DOHH2 (cell line): ENCODE data around the gene PAGE2B.

ENCODE experiments used
- H3F3A ChIP-seq: fragments of 200-600 bp; sonication (generic), shearing (Covaris generic); 2 replicates; pipeline ENCODE4 v1.6.0; 2016; ENCODE audit warnings: antibody characterized with exemption, mild to moderate bottlenecking; ENCODE audit not compliant: control insufficient read depth, insufficient read depth
- H3K27ac ChIP-seq: fragments of 200-600 bp; sonication (generic); 2 replicates; pipeline ENCODE4 v1.5.1; 2014; ENCODE audit warnings: low read depth, mild to moderate bottlenecking, low read length, moderate library complexity
- H3K27me3 ChIP-seq: fragments of 200-600 bp; sonication (generic); 2 replicates; pipeline ENCODE4 v1.6.1; 2014; ENCODE audit warnings: mild to moderate bottlenecking, low read length, mixed read lengths; ENCODE audit not compliant: control insufficient read depth
- H3K36me3 ChIP-seq: fragments of 200-600 bp; sonication (generic); 2 replicates; pipeline ENCODE4 v1.6.1; 2014; ENCODE audit warnings: mild to moderate bottlenecking, low read length, moderate library complexity, mixed read lengths; ENCODE audit not compliant: control insufficient read depth
- H3K4me1 ChIP-seq: fragments of 200-600 bp; sonication (generic); 2 replicates; pipeline ENCODE4 v1.6.1; 2014; ENCODE audit warnings: mild to moderate bottlenecking, low read length, mixed read lengths; ENCODE audit not compliant: control insufficient read depth
- H3K4me2 ChIP-seq: fragments of 200-600 bp; sonication (generic); 2 replicates; pipeline ENCODE4 v1.6.0; 2014; ENCODE audit warnings: mild to moderate bottlenecking, low read length, moderate library complexity
- H3K4me3 ChIP-seq: fragments of 200-600 bp; sonication (generic); 2 replicates; pipeline ENCODE4 v1.5.1; 2014; ENCODE audit warnings: mild to moderate bottlenecking, low read length, mixed read lengths
- H3K79me2 ChIP-seq: fragments of 200-600 bp; sonication (generic); 2 replicates; pipeline ENCODE4 v1.6.1; 2014; ENCODE audit warnings: mild to moderate bottlenecking, low read length, mixed read lengths; ENCODE audit not compliant: control insufficient read depth
- H3K9me2 ChIP-seq: fragments of 200-600 bp; sonication (generic); replicated peaks from 2 replicates; pipeline ENCODE4 v1.6.1; 2014; ENCODE audit warnings: mild to moderate bottlenecking, low read length, mixed read lengths; ENCODE audit not compliant: control insufficient read depth
- H3K9me3 ChIP-seq: fragments of 200-600 bp; sonication (generic); 2 replicates; pipeline ENCODE4 v1.6.1; 2014; ENCODE audit warnings: antibody characterized with exemption, low read length, mixed read lengths; ENCODE audit not compliant: control insufficient read depth, insufficient read depth
- H4K20me1 ChIP-seq: fragments of 200-600 bp; sonication (generic); 2 replicates; pipeline ENCODE4 v1.6.0; 2014; ENCODE audit warnings: low read depth, mild to moderate bottlenecking, antibody characterized with exemption, low read length, moderate library complexity; ENCODE audit not compliant: control insufficient read depth, insufficient read depth
- EZH2phosphoT487 ChIP-seq: fragments of 200-600 bp; sonication (generic); IDR thresholded peaks from 2 replicates; pipeline ENCODE4 v1.6.1; 2017; ENCODE audit warnings: borderline replicate concordance, mild to moderate bottlenecking, antibody characterized with exemption, low read length, moderate library complexity, mixed read lengths
- TF ChIP-seq, protein P1 (sequence below): fragments of 200-600 bp; sonication (generic); IDR thresholded peaks from one replicate; pipeline ENCODE4 v1.5.1; 2014; ENCODE audit warnings: antibody characterized with exemption, mild to moderate bottlenecking, low read depth, low read length; ENCODE audit not compliant: poor library complexity, severe bottlenecking

Gene PAGE2B

GRCh38 chrX:55102754-55103153, 27.9 kb downstream of the PAGE2B start:
- no peaks in the 10 kb centered on the region for H3K27me3 ChIP-seq
- H3F3A ChIP-seq = no peaks in the 10 kb centered on the region
- no peaks in the 10 kb centered on the region for H3K9me2 ChIP-seq
- no peak overlapping the region for H3K4me2 ChIP-seq
- no peaks in the 10 kb centered on the region for H3K36me3 ChIP-seq
- H3K9me3 ChIP-seq = no peaks in the 10 kb centered on the region
- no peak overlapping the region for H3K27ac ChIP-seq
- TF ChIP-seq, protein P1, sequence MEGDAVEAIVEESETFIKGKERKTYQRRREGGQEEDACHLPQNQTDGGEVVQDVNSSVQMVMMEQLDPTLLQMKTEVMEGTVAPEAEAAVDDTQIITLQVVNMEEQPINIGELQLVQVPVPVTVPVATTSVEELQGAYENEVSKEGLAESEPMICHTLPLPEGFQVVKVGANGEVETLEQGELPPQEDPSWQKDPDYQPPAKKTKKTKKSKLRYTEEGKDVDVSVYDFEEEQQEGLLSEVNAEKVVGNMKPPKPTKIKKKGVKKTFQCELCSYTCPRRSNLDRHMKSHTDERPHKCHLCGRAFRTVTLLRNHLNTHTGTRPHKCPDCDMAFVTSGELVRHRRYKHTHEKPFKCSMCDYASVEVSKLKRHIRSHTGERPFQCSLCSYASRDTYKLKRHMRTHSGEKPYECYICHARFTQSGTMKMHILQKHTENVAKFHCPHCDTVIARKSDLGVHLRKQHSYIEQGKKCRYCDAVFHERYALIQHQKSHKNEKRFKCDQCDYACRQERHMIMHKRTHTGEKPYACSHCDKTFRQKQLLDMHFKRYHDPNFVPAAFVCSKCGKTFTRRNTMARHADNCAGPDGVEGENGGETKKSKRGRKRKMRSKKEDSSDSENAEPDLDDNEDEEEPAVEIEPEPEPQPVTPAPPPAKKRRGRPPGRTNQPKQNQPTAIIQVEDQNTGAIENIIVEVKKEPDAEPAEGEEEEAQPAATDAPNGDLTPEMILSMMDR = no peak
- TF ChIP-seq EZH2phosphoT487 = no peak
- H3K4me3 ChIP-seq = no peak overlapping the region
- no peaks in the 10 kb centered on the region for H3K79me2 ChIP-seq
- no peaks in the 10 kb centered on the region for H3K4me1 ChIP-seq
- no peaks in the 10 kb centered on the region for H4K20me1 ChIP-seq

- H4K20me1 ChIP-seq = no peaks in the 10 kb centered on the region
- TF ChIP-seq EZH2phosphoT487 = no peak
- TF ChIP-seq, protein P1 = no peak
- H3K4me2 ChIP-seq = no peak overlapping the region
- H3K4me3 ChIP-seq = no peak overlapping the region
- H3K9me3 ChIP-seq = no peaks in the 10 kb centered on the region
- H3K36me3 ChIP-seq = no peaks in the 10 kb centered on the region
- no peaks in the 10 kb centered on the region for H3K79me2 ChIP-seq
- no peaks in the 10 kb centered on the region for H3K9me2 ChIP-seq
- no peak overlapping the region for H3K27ac ChIP-seq
- no peaks in the 10 kb centered on the region for H3K4me1 ChIP-seq
- H3K27me3 ChIP-seq = no peaks in the 10 kb centered on the region
- H3F3A ChIP-seq = no peaks in the 10 kb centered on the region
Measured at GRCh38 chrX:55107262-55107661, 32.4 kb downstream of the PAGE2B start.

DNA sequence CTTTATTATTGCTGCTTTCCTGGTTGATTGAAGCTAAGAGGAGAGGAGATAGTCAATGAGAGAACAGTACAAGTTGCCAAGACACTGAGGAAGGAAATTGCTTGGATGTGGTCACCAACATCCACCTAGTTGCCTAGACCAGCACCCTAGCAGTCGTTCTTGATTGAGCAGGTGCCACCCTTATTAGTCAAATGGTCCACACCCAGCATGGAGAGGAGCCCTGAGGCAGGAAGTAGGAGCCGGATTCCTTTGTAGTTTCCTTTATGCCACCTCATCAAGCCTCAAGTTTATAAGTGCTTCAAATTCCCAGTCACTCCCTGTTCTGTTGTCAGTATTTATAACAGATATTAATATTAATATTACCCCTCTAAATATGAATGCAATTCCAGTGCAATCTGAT, 33.1 kb downstream of the PAGE2B start:
- H3K4me3 ChIP-seq = no peak overlapping the region
- no peaks in the 10 kb centered on the region for H3K9me3 ChIP-seq
- no peaks in the 10 kb centered on the region for H3K9me2 ChIP-seq

More for the DNA sequence above, 33.1 kb downstream of the PAGE2B start:
- Histone ChIP-seq H3K36me3 (no peaks in the 10 kb centered on the region), H4K20me1 (no peaks in the 10 kb centered on the region), H3K27ac (no peak overlapping the region), H3K4me2 (no peak overlapping the region), H3F3A (no peaks in the 10 kb centered on the region), H3K27me3 (no peaks in the 10 kb centered on the region), H3K79me2 (no peaks in the 10 kb centered on the region), H3K4me1 (no peaks in the 10 kb centered on the region)
- TF ChIP-seq, protein P1 = no peak
- TF ChIP-seq EZH2phosphoT487 = no peak
